Colonic mucosa (tissue), 4 donors: ENCODE data around the gene STX17. TPM values are rescaled to one million over a fixed set of nuclear protein-coding genes. Genes with fewer than 3 reads are reported as not detected.
"Not testable (repeated sequence)": the region's sequence is repeated elsewhere in the genome, so short reads cannot be mapped to it uniquely, and the experiment has no call there.

Experiments
- DNase-seq: peaks from one replicate; pipeline ENCODE4 v3.0.0-alpha.2; 2020
- H3K27ac ChIP-seq: fragments of 200-600 bp; one replicate; pipeline ENCODE4 v1.8.0; 2021
- H3K27me3 ChIP-seq: fragments of 200-600 bp; one replicate; pipeline ENCODE4 v1.8.0; 2021
- H3K36me3 ChIP-seq: fragments of 200-600 bp; one replicate; pipeline ENCODE4 v1.8.0; 2021
- H3K4me1 ChIP-seq: fragments of 200-600 bp; one replicate; pipeline ENCODE4 v1.8.0; 2021; ENCODE audit warnings: mild to moderate bottlenecking
- H3K4me3 ChIP-seq: fragments of 200-600 bp; one replicate; pipeline ENCODE4 v1.8.0; 2021
- H3K9ac ChIP-seq, 2 donors: one replicate each; pipeline ENCODE4 v1.7.0; 2013; ENCODE audit warnings: control low read depth in 2 of 2, low read depth in 2 of 2, low read length in 2 of 2
- H3K9me3 ChIP-seq: fragments of 200-600 bp; one replicate; pipeline ENCODE4 v1.8.0; 2021
- CTCF ChIP-seq: fragments of 200-600 bp; IDR thresholded peaks from one replicate; pipeline ENCODE4 v1.8.0; 2022; ENCODE audit warnings: antibody characterized with exemption, mild to moderate bottlenecking
- intact Hi-C: fragments of 100-400 bp; cut with DNase I; formaldehyde crosslinking; loops from one replicate; pipeline ENCODE4 v1.14.1; 2022
- total RNA-seq, 2 donors: library from RNA; stranded (reverse); fragmentation: NEBNext Ultra II Directional in 1 of 2; extraction: Animal tissue kit (Norgen Biotek cat#: 25700) in 1 of 2; gene quantifications; one replicate each; pipeline ENCODE4 v1.2.1, GENCODE V29; 2021
- donor health status: healthy.
- donor health status: DM: no; HTN: no; CAD: no.
- donor health status: DM: no; HTN: no; CAD: no.

STX17 gene
- total RNA-seq: 10 to 100 TPM; 23.3 to 37.3 TPM

DNA sequence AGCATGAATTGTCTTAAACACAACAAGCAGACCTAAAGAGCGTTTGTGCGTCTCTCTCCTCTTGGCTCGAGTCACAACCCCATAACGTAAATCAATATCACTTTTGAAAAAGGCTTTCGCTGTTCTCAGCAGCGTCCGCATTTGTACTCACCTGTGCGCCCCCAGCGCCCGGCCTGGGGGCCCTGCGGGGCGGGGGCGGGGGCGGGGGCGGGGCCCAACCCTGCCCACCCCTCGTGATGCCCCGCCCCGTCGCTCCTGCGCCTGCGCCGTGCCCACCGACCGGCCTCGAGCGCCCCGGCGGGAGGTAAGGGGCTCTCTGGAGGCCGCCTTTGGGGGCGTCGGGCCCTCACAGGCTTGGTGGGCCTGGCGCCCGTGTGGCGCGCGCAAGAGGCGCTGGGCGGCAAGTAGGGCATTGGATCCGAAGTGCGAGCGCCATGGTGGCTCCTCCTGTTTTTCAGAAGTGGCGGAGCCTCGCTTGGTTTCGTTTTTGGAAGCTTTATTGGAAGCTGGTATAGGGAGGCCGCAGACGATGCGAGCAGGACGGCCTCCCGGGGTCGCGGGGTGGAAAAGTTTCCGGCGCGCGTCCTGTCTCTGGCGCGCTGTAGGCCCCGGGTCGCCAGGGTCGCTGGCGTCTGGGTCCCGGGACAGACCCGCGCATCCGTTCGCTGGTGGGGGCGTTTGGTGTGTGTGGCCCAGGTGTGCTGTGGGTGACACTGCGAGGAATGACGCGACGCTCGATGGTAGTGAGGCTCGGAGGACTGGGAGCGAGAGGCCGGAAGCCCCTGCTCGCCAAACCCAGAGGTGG, at the start of gene STX17:
Gene STX17 (plus strand): TSS at position 252 of the 805 bp plus-strand sequence. CDS start 8,586 bp downstream, outside the sequence.
- Histone ChIP-seq H3K4me3 (peak within 1 kb of the TSS; percentile 89), H3K27me3 (no peaks in the 10 kb centered on the region), H3K36me3 (no peaks in the 10 kb centered on the region), H3K27ac (peak within 1 kb of the TSS; percentile 97), H3K9me3 (no peaks in the 10 kb centered on the region), H3K4me1 (no peaks in the 10 kb centered on the region), H3K9ac (peak within 1 kb of the TSS; percentile 92 to 97)
- intact Hi-C loops: loop anchor here (5.0 kb wide), 1 partner anchor 84 kb away; the partner anchor contains the start of gene NR4A3
- TF ChIP-seq CTCF: no peak
- peak; percentile 88 for DNase-seq

DNA sequence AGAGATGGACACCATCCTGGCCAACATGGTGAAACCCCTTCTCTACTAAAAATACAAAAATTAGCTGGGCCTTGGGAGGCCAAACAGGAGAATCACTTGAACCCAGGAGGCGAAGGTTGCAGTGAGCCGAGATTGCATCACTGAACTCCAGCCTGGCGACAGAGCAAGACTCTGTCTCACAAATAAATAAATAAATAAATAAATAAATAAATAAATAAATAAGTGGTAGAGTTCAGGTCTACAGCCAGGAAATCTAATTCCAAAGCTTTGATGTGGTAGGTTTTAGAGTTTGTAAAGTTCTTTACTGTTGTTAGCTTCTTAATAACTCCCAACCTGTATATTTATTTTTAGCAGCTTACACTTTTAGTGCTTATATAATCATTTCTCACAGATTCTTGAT, 48.9 kb upstream of the STX17 start:
- H3K9ac ChIP-seq, H3K9me3 ChIP-seq, DNase-seq, H3K27me3 ChIP-seq, H3K36me3 ChIP-seq, H3K27ac ChIP-seq, H3K4me3 ChIP-seq, H3K4me1 ChIP-seq, intact Hi-C loops: not testable (repeated sequence)

DNA sequence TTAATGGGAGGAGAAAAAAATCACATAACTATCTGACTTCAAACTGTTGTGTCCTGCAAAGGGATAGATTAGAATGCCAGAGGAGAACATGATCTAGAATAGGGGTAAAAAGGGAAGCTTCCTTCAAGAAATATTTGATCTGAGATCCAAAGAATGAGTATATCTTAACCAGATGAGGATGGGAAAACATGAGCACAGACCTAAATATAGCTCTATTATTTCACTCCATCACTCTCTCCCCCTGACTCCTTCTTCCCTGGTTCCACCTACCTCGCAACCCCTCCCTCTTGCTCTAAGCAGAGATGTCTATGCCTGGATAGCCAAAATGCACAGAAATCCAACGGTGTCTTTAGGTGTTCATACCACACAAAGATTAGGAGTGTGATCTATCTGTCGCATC, 48.4 kb upstream of the STX17 start:
- no peak overlapping the region for H3K4me3 ChIP-seq
- H3K27me3 ChIP-seq: no peaks in the 10 kb centered on the region
- H3K9me3 ChIP-seq: no peaks in the 10 kb centered on the region
- no peak for TF ChIP-seq CTCF
- intact Hi-C loops: no loop called here
- no peaks in the 10 kb centered on the region for H3K4me1 ChIP-seq
- DNase-seq: no peak
- H3K9ac ChIP-seq: no peak overlapping the region
- no peaks in the 10 kb centered on the region for H3K36me3 ChIP-seq
- H3K27ac ChIP-seq: no peak overlapping the region

- Histone ChIP-seq H3K4me3 (no peak overlapping the region), H3K27me3 (no peaks in the 10 kb centered on the region), H3K9me3 (no peaks in the 10 kb centered on the region), H3K36me3 (no peaks in the 10 kb centered on the region), H3K4me1 (no peaks in the 10 kb centered on the region), H3K9ac (no peak overlapping the region), H3K27ac (no peak overlapping the region)
- TF ChIP-seq CTCF: no peak
- intact Hi-C loops: no loop called here
- DNase-seq: no peak
These were observed 47.0 kb upstream of the STX17 start for GRCh38 chr9:99859243-99859980.

- H3K9me3 ChIP-seq: no peaks in the 10 kb centered on the region
- no peak for TF ChIP-seq CTCF
- H3K9ac ChIP-seq: no peak overlapping the region
- no peak for DNase-seq
- intact Hi-C loops: no loop called here
- no peaks in the 10 kb centered on the region for H3K36me3 ChIP-seq
- H3K27ac ChIP-seq: no peak overlapping the region
- H3K4me3 ChIP-seq: no peak overlapping the region
- no peaks in the 10 kb centered on the region for H3K4me1 ChIP-seq
- H3K27me3 ChIP-seq: no peaks in the 10 kb centered on the region
These were observed 46.2 kb upstream of the STX17 start for GRCh38 chr9:99860266-99860665.

GRCh38 chr9:99863955-99864354, 42.5 kb upstream of the STX17 start:
- Histone ChIP-seq H3K27ac (no peak overlapping the region), H3K4me3 (no peak overlapping the region), H3K9ac (no peak overlapping the region), H3K36me3 (no peaks in the 10 kb centered on the region), H3K9me3 (no peaks in the 10 kb centered on the region), H3K27me3 (no peaks in the 10 kb centered on the region), H3K4me1 (no peaks in the 10 kb centered on the region)
- DNase-seq: no peak
- no peak for TF ChIP-seq CTCF
- intact Hi-C loops: no loop called here
